ENCODE results near the gene CLINT1.
"Not testable (repeated sequence)": the region's sequence is repeated elsewhere in the genome, so short reads cannot be mapped to it uniquely, and the experiment has no call there.

The CLINT1 gene

DNA sequence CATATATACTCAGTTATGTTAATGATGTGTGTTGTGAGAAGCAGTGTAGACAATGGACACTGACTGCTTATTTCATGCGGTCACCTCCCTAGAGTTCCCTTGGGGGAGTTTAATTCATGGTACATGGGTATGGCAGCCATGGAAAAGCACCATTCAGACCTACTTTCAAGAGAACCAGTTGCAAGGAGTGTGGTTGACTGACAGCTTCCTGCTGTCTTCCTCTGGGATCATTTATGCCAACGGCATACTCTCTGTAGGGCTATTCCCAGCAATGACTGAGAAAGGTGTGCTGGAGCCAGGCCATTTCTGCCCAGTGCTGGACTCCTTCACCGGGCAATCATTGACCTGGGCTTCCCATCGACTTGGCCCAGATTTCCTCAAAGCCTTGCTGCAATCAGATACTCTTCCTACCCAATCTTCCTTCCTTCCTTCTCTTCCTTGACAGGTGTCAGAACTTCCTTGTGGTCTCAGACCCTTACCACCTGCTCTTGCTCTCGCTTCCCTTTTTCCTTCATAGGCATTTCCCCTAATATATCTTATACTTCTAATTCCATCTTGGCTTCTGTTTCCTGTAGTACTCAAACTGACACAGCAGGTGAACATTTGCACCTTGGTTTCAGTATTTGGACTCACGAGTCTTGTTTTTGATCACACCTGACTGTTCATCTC, 3.4 kb upstream of the CLINT1 start:
- no peak for DNase-seq (ENCODE audit: low spot score)

- no peak for DNase-seq (ENCODE audit: low spot score)
Observed at GRCh38 chr5:157860898-157861890, 2.2 kb upstream of the CLINT1 start.

DNA sequence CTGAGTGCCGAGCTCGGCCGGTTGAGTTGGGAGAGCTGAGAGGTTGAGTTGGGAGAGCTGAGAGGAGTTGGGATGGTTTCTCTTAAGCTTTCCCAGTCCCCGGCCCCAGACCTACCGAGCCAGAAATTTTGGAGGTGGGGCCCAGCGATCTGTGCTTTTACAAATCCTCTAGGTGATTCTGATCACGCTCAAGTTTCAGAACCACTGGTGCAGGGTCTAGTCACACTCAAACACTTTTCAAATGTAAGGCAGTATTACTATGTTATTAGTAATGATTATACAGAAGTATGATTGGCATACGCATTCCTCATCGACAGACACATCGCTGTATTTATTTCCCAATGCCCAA, 256 bp upstream of the CLINT1 start:
- no peak for DNase-seq (ENCODE audit: low spot score)

- DNase-seq (ENCODE audit: low spot score) = no peak
Observed at GRCh38 chr5:157857816-157858526, 974 bp downstream of the CLINT1 start.

- DNase-seq (ENCODE audit: low spot score) = peak; percentile 68
Observed at GRCh38 chr5:157855404-157855994, 3.4 kb downstream of the CLINT1 start.

GRCh38 chr5:157853365-157853764, 5.6 kb downstream of the CLINT1 start:
- DNase-seq (ENCODE audit: low spot score) = not testable (repeated sequence)

- no peak for DNase-seq (ENCODE audit: low spot score)
Observed at GRCh38 chr5:157845914-157846598, 12.9 kb downstream of the CLINT1 start.

DNA sequence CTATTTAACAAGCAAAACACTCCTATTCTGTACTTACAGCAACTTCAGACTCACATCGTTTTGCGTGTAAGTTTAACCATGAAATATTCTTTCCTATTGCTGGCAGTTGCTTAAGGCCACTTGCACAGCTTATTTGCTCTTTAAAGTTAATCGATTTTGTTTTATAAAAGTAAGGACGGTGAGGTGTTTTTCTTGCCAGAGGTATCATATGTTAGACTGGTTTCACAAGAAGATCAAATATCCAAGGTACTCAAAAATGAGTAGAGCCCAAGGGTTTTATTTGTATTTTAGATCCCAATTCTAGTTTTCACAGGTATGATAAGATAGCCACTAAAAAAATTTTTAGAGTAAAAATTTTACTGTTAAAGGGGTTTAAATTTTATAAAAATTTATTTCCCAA, 16.2 kb downstream of the CLINT1 start:
- no peak for DNase-seq (ENCODE audit: low spot score)

DNA sequence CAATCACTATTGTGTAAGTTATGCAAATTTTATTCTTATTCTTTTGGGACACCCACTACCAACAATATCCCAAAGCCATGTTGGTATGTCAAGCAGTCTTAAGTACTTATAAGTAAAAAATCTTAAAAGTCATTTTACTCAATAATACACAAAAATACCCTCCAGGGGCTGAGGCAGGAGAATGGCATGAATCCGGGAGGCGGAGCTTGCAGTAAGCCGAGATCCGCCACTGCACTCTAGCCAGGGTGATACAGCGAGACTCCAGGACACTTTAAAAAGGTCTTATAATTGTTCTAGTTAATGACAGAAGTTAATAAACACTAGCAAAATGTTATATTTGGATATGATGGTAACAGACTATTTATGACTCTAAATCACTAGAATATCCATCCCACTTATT, 16.8 kb downstream of the CLINT1 start:
- no peak for DNase-seq (ENCODE audit: low spot score)

GRCh38 chr5:157839157-157839795, 19.7 kb downstream of the CLINT1 start:
- DNase-seq (ENCODE audit: low spot score) = no peak

DNA sequence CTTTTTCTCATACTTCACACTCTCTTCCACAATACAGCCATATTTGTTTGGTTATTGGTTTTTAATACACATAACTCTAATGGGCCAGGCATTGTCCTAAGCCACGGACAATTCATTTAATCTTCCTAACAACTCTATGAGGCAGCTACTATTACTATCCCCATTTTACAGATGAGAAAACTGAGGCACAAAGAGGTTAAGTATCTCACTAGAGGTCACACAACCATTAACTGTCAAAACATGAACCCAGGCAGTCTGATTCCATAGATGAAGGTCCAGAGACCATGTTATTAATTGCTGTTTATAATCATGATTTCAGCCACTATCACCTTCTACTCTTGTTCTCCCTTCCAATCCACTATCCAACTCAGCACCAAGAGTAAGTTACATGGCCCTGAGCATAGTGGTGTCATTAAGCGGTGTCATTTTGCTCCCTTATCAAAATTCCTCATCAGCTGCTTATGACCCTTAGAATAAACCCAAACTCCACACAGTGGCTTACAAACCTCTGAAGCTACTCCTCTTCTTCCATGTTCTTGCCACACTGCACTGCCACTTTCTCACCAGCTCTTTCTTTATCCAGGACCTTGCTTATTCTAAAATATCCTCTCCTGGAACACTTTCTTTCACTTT, 22.7 kb downstream of the CLINT1 start:
- no peak for DNase-seq (ENCODE audit: low spot score)

DNA sequence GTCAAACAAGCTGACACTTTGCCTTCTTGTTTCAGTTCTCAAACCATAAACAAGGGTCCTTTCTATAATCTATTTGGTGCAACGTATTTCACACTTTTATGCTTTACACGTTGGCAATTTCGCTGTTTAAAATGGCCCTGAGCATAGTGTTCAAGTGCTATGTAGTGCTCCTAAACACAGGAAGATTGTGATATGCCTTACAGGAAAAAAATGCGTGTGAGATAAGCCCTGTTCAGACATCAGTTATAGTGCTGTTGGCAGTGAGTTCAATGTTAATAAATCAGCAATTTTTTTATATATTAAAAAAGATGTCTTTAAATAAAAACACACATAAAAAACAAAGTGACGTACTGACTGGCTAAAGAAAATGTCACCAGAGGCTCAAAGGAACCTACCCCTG, 23.9 kb downstream of the CLINT1 start:
- DNase-seq (ENCODE audit: low spot score) = no peak

GRCh38 chr5:157828944-157829639, 29.9 kb downstream of the CLINT1 start:
- DNase-seq (ENCODE audit: low spot score) = peak; percentile 5

DNA sequence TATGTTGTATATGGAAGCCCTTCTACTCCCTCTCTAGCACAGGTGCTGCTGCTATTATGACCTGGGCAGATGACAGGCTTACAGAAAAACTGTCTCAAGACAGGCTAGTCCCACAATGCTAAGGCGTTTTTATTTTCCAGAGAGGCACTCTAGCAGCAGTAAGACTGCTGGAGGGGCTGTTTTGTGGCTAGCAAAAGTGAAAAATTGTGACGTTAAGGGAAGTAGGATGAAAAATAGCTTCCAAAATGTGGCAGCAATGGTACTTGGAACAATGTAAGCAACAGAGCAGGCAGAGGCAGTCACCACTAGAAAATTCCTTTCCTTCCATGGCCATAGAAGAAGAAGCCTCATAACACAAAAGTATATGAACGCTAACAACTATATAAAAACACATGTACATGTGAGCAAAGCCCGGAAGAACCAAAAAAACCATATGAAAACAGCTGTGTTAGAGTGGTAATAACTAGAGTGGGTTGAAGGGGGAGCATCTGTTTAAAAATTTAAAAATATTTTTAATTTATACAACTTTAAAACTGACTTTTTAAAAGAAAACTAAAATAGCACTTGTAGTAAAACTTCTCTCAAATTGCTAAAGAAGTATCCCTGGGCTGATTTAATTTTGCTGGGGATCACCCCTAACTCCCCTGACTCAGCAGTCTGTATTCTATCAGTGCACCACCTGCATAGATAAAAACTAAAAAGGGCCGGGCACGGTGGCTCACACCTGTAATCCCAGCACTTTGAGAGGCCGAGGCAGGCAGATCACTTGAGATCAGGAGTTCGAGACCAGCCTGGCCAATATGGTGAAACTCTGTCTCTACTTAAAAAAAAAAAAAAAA, 30.6 kb downstream of the CLINT1 start:
- DNase-seq (ENCODE audit: low spot score) = no peak

DNA sequence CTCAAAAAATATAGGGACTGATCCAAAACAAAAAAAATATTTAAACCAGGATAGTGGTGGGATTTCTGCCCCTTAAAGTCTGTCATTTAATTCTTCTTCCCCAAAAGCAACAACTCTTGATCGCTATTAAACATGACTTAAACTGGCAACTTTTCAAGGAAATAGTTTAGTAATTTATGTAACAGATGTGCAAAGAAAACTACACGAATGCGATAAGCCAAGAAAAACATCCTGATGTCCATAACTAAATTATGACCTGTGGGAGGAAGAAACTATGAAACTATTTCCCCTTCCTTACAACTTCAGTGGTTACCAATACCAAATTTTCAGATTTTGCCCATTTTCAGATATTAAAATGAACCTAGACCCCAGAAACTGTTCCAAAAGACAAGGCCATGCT, 31.5 kb downstream of the CLINT1 start:
- no peak for DNase-seq (ENCODE audit: low spot score)

DNA sequence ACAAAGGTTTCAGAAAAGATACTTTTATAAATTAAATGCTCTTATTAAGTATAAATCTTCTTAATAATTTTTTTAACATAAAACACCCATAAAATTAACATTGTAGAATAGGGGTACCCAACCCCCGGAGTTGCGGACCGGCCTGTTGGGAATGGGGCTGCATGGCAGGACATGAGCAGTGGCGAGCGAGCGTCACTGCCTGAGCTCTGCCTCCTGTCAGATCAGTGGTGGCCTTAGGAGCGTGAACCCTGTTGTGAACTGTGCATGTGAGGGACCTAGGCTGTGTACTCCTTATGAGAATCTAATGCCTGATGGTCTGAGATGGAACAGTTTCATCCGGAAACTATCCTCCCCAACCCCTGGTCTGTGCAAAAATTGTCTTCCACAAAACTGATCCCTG, 35.3 kb downstream of the CLINT1 start:
- DNase-seq (ENCODE audit: low spot score) = no peak

- no peak for DNase-seq (ENCODE audit: low spot score)
Observed at GRCh38 chr5:157821822-157822622, 36.9 kb downstream of the CLINT1 start.

DNA sequence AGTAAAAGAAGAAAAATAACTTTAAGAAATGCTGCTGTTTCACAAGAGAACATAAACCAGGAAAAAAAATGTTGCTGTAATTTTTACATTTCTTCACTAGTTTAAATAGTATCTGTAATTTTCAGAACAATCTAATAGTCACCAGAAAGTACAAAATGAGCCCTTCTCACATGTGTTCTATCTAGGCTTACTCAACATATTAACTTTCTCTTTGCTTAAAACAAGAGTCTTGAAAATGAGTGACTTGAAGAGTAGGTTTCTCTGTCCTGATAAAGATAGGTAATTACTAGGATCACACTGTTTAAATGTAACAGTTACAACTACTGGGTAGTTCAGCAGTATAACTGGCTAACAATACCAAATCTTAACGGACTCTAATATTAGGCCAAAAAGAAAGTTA, 37.5 kb downstream of the CLINT1 start:
- DNase-seq (ENCODE audit: low spot score) = no peak

Measured in AG08396 (cell line).